Vagina (tissue), 2 donors: ENCODE results near the gene UPK2. TPM values are rescaled to one million over a fixed set of nuclear protein-coding genes. Genes with fewer than 3 reads are reported as not detected.

Experiments
- DNase-seq, 2 donors: peaks; one replicate each; pipeline ENCODE4 v3.0.0-alpha.2; 2017; ENCODE audit errors: extremely low spot score in 2 of 2
- H3K27ac ChIP-seq: fragments of 200-600 bp; sonication (generic); one replicate; pipeline ENCODE4 v1.5.1; 2019
- H3K27me3 ChIP-seq: fragments of 200-600 bp; sonication (generic); one replicate; pipeline ENCODE4 v1.5.1; 2019
- H3K36me3 ChIP-seq, 2 donors: fragments of 200-600 bp; sonication (generic); one replicate each; pipeline ENCODE4 v1.5.1; 2017 to 2019
- H3K4me1 ChIP-seq: fragments of 200-600 bp; sonication (generic); one replicate; pipeline ENCODE4 v1.5.1; 2019
- H3K4me3 ChIP-seq, 2 donors: fragments of 200-600 bp; sonication (generic); 1 replicate in 1 of 2; 2 replicates in 1 of 2; pipeline ENCODE4 v1.5.1; 2016 to 2019
- H3K9me3 ChIP-seq: fragments of 200-600 bp; sonication (generic); one replicate; pipeline ENCODE4 v1.5.1; 2019
- CTCF ChIP-seq, 3 experiments: fragments of 450-650 bp in 2 of 3; fragments of 200-600 bp in 1 of 3; sonication (generic) in 1 of 3; IDR thresholded peaks; one replicate each; pipeline ENCODE4 v1.5.1; 2017 to 2019; ENCODE audit warnings: antibody characterized with exemption in 3 of 3, mild to moderate bottlenecking in 2 of 3, moderate library complexity in 2 of 3
- POLR2A ChIP-seq, 2 donors: fragments of 450-650 bp; IDR thresholded peaks; one replicate each; pipeline ENCODE4 v1.6.1; 2017; ENCODE audit warnings: antibody characterized with exemption in 2 of 2, mild to moderate bottlenecking in 2 of 2, moderate library complexity in 2 of 2
- POLR2AphosphoS5 ChIP-seq, 2 donors: sonication (generic); formaldehyde crosslinking; IDR thresholded peaks; one replicate each; pipeline ENCODE4 v1.9.0; 2017; ENCODE audit warnings: antibody characterized with exemption in 2 of 2, mild to moderate bottlenecking in 2 of 2, low read depth in 1 of 2; ENCODE audit not compliant: insufficient read depth in 1 of 2
- intact Hi-C: fragments of 100-400 bp; cut with DNase I; formaldehyde crosslinking; loops from one replicate; pipeline ENCODE4 v1.15.1; 2023
- total RNA-seq: library from RNA; depleted of rRNA; stranded (reverse); fragments of >200 nt; gene quantifications from one replicate; pipeline ENCODE4 v1.2.3, GENCODE V29; 2016

UPK2 gene
- total RNA-seq, 1 donor from 2014 or later = not detected

- Histone ChIP-seq H3K4me3 (peak overlapping the region; percentile 49 to 100), H3K27me3 (no peaks in the 10 kb centered on the region), H3K27ac (peak overlapping the region; percentile 96), H3K4me1 (peaks cover 100% of the 10 kb centered on the region), H3K9me3 (no peaks in the 10 kb centered on the region), H3K36me3 (no peaks in the 10 kb centered on the region)
- peak in 1 of 2 donors; percentile 2 for TF ChIP-seq POLR2AphosphoS5 (IDR thresholded peaks at IDR 0.05; ENCODE audit: insufficient read depth in 1 of 2, low read depth in 1 of 2)
- no peak for TF ChIP-seq CTCF (IDR thresholded peaks at IDR 0.05)
- peak in 1 of 2 donors; percentile 35 for TF ChIP-seq POLR2A (IDR thresholded peaks at IDR 0.05)
- no peak for DNase-seq
- intact Hi-C loops = no loop called here
Observed at GRCh38 chr11:118918128-118918685, 37.9 kb upstream of the UPK2 start.

GRCh38 chr11:118918686-118919280 is 37.3 kb upstream of the UPK2 start:
- Histone ChIP-seq H3K27me3 (no peaks in the 10 kb centered on the region), H3K4me1 (peaks cover 100% of the 10 kb centered on the region), H3K9me3 (no peaks in the 10 kb centered on the region), H3K4me3 (peak overlapping the region; percentile 49 to 100), H3K27ac (peak overlapping the region; percentile 96), H3K36me3 (no peaks in the 10 kb centered on the region)
- intact Hi-C loops = no loop called here
- DNase-seq = no peak
- no peak for TF ChIP-seq CTCF (IDR thresholded peaks at IDR 0.05)
- TF ChIP-seq POLR2A (IDR thresholded peaks at IDR 0.05) = no peak
- TF ChIP-seq POLR2AphosphoS5 (IDR thresholded peaks at IDR 0.05; ENCODE audit: insufficient read depth in 1 of 2, low read depth in 1 of 2) = no peak

DNA sequence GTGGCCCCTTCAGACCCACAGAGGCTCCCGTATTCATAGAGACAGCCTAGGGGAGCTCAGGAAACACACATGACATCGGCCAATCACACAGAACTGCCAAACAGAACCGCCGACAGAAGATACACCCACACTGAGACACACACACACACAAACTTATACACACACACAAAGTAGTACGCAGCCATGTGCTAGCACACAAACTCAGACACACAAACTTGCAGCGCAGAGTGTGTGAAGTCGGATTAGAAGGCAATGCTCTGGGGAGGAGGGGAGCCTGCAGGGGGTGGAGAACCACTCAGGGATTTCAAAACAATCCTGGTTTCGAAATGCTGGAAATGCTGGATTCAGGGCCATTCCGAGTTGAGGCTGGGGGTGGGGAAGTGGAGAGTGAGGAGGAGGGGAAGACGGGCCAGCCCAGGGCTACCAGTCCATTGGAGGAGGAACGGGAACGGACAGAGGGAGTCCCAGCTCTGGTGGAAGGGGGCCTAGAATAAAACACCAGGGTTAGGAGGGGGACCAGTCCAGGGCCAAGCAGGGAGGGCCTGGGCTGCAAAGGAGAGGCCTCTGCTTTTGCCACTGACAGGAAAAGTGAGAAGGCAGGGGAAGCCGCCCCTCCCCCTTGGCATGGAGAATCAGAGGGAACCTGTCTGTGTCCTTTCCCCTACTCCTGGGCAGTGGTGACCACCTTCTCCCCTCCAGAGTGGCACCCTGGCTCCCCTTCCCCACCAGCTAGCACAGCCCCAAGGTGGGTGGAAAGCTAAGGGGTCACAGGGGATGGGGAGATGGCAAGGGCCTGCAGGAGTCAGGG is 34.8 kb upstream of the UPK2 start:
- H3K4me3 ChIP-seq = peak overlapping the region; percentile 87 to 100
- H3K9me3 ChIP-seq = no peaks in the 10 kb centered on the region
- intact Hi-C loops = no loop called here
- H3K27ac ChIP-seq = peak overlapping the region; percentile 96
- H3K4me1 ChIP-seq = peaks cover 80% of the 10 kb centered on the region
- peak in 1 of 2 donors; percentile 3 for TF ChIP-seq POLR2A (IDR thresholded peaks at IDR 0.05)
- peak in 1 of 2 donors; percentile 36 for TF ChIP-seq POLR2AphosphoS5 (IDR thresholded peaks at IDR 0.05; ENCODE audit: insufficient read depth in 1 of 2, low read depth in 1 of 2)
- TF ChIP-seq CTCF (IDR thresholded peaks at IDR 0.05) = no peak
- no peaks in the 10 kb centered on the region for H3K36me3 ChIP-seq
- no peaks in the 10 kb centered on the region for H3K27me3 ChIP-seq
- peak in 1 of 2 donors; percentile 95 for DNase-seq

GRCh38 chr11:118921929-118922744 is 34.0 kb upstream of the UPK2 start:
- Histone ChIP-seq H3K4me3 (peak overlapping the region; percentile 87 to 100), H3K27ac (peak overlapping the region; percentile 96), H3K27me3 (no peaks in the 10 kb centered on the region), H3K36me3 (no peaks in the 10 kb centered on the region), H3K9me3 (no peaks in the 10 kb centered on the region), H3K4me1 (peaks cover 79% of the 10 kb centered on the region)
- DNase-seq = peak in 1 of 2 donors; percentile 94
- peak; percentile 75 to 82 for TF ChIP-seq POLR2AphosphoS5 (IDR thresholded peaks at IDR 0.05; ENCODE audit: insufficient read depth in 1 of 2, low read depth in 1 of 2)
- no peak for TF ChIP-seq CTCF (IDR thresholded peaks at IDR 0.05)
- intact Hi-C loops = no loop called here
